ENCODE data around the gene PPP3CA.

GRCh38 chr4:101299899-101300540 is 47.3 kb downstream of the PPP3CA start:
- TF ChIP-seq, protein P1, sequence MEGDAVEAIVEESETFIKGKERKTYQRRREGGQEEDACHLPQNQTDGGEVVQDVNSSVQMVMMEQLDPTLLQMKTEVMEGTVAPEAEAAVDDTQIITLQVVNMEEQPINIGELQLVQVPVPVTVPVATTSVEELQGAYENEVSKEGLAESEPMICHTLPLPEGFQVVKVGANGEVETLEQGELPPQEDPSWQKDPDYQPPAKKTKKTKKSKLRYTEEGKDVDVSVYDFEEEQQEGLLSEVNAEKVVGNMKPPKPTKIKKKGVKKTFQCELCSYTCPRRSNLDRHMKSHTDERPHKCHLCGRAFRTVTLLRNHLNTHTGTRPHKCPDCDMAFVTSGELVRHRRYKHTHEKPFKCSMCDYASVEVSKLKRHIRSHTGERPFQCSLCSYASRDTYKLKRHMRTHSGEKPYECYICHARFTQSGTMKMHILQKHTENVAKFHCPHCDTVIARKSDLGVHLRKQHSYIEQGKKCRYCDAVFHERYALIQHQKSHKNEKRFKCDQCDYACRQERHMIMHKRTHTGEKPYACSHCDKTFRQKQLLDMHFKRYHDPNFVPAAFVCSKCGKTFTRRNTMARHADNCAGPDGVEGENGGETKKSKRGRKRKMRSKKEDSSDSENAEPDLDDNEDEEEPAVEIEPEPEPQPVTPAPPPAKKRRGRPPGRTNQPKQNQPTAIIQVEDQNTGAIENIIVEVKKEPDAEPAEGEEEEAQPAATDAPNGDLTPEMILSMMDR (IDR thresholded peaks at IDR 0.05), result no peak
- TF ChIP-seq POLR2A (IDR thresholded peaks at IDR 0.05) (no peak), EP300 (IDR thresholded peaks at IDR 0.05) (no peak)

All from tibial nerve (tissue), 4 donors.